CD14-positive monocyte (primary cell): ENCODE results near the gene TXNDC17. TPM values are rescaled to one million over a fixed set of nuclear protein-coding genes. Genes with fewer than 3 reads are reported as not detected.

Experiments used
- DNase-seq, 3 donors: peaks; one replicate each; pipeline ENCODE4 v3.0.0-alpha.2; 2011 to 2022
- H2AFZ ChIP-seq: 2 replicates; pipeline ENCODE4 v1.6.0; 2012; ENCODE audit warnings: mild to moderate bottlenecking, low read depth, low read length, inconsistent platforms; ENCODE audit not compliant: insufficient read depth, poor library complexity, severe bottlenecking
- H3K27ac ChIP-seq, 2 donors: 1 replicate in 1 of 2; 2 replicates in 1 of 2; pipeline ENCODE4 v1.5.1; 2012 to 2013; ENCODE audit warnings: low read length in 2 of 2, control low read depth in 1 of 2, inconsistent platforms in 1 of 2, low read depth in 1 of 2, mild to moderate bottlenecking in 1 of 2
- H3K27me3 ChIP-seq, 2 donors: one replicate each; pipeline versions ENCODE4 v1.6.0 to v1.6.1; 2011 to 2013; ENCODE audit warnings: low read length in 2 of 2; ENCODE audit not compliant: control insufficient read depth in 2 of 2, insufficient read depth in 2 of 2
- H3K36me3 ChIP-seq, 2 donors: replicated peaks in 1 of 2; 1 replicate in 1 of 2; 2 replicates in 1 of 2; pipeline versions ENCODE4 v1.5.1 to v1.6.1; 2012 to 2013; ENCODE audit warnings: low read length in 2 of 2, control low read depth in 1 of 2, inconsistent platforms in 1 of 2, mild to moderate bottlenecking in 1 of 2; ENCODE audit not compliant: insufficient read depth in 2 of 2, control insufficient read depth in 1 of 2
- H3K4me1 ChIP-seq, 2 donors: 1 replicate in 1 of 2; 2 replicates in 1 of 2; pipeline versions ENCODE4 v1.5.1 to v1.6.1; 2012 to 2013; ENCODE audit warnings: low read length in 2 of 2, control low read depth in 1 of 2, inconsistent platforms in 1 of 2, mild to moderate bottlenecking in 1 of 2, moderate library complexity in 1 of 2; ENCODE audit not compliant: insufficient read depth in 2 of 2, control insufficient read depth in 1 of 2
- H3K4me2 ChIP-seq: replicated peaks from 2 replicates; pipeline ENCODE3; 2012; ENCODE audit warnings: low read length, moderate library complexity, mild to moderate bottlenecking; ENCODE audit not compliant: poor library complexity, severe bottlenecking; ENCODE audit errors: extremely low read depth
- H3K4me3 ChIP-seq, 3 experiments: fragments of 200-600 bp in 1 of 3; sonication (generic) in 1 of 3; replicated peaks in 1 of 3; 1 replicate in 2 of 3; 2 replicates in 1 of 3; pipeline ENCODE4 v1.5.1; 2011 to 2013; ENCODE audit warnings: low read length in 3 of 3, mild to moderate bottlenecking in 3 of 3, control low read depth in 2 of 3, low read depth in 2 of 3, inconsistent platforms in 1 of 3, moderate library complexity in 1 of 3
- H3K79me2 ChIP-seq: 2 replicates; pipeline ENCODE4 v1.6.0; 2012; ENCODE audit warnings: mild to moderate bottlenecking, control low read depth, inconsistent platforms, low read length, moderate library complexity; ENCODE audit not compliant: insufficient read depth
- H3K9ac ChIP-seq: 2 replicates; pipeline ENCODE4 v1.6.0; 2017; ENCODE audit warnings: low read length, mild to moderate bottlenecking; ENCODE audit not compliant: insufficient read depth, poor library complexity, severe bottlenecking
- H3K9me3 ChIP-seq, 2 donors: replicated peaks in 1 of 2; 1 replicate in 1 of 2; 2 replicates in 1 of 2; pipeline versions ENCODE4 v1.5.1 to v1.6.1; 2012 to 2013; ENCODE audit warnings: low read length in 2 of 2, control low read depth in 1 of 2; ENCODE audit not compliant: control insufficient read depth in 1 of 2, insufficient read depth in 1 of 2
- H4K20me1 ChIP-seq: 2 replicates; pipeline ENCODE4 v1.6.0; 2012; ENCODE audit warnings: mild to moderate bottlenecking, low read length, control low read depth, moderate library complexity; ENCODE audit not compliant: insufficient read depth
- H3K27ac Mint-ChIP-seq, 7 donors: one replicate each; pipeline ENCODE4 v1.8.0; 2020; ENCODE audit warnings: mild to moderate bottlenecking in 7 of 7, mixed read lengths in 7 of 7, moderate library complexity in 6 of 7, inconsistent platforms in 2 of 7
- H3K27me3 Mint-ChIP-seq, 3 donors: one replicate each; pipeline ENCODE4 v1.8.0; 2021 to 2022; ENCODE audit warnings: low read depth in 3 of 3, mild to moderate bottlenecking in 3 of 3, mixed read lengths in 3 of 3, moderate library complexity in 3 of 3, inconsistent platforms in 1 of 3
- H3K36me3 Mint-ChIP-seq, 2 donors: one replicate each; pipeline ENCODE4 v1.8.0; 2020; ENCODE audit warnings: mixed read lengths in 2 of 2, inconsistent platforms in 1 of 2, mild to moderate bottlenecking in 1 of 2
- H3K4me1 Mint-ChIP-seq: one replicate; pipeline ENCODE4 v1.8.0; 2020; ENCODE audit warnings: mild to moderate bottlenecking, mixed read lengths
- H3K4me3 Mint-ChIP-seq, 2 donors: one replicate each; pipeline ENCODE4 v1.8.0; 2020; ENCODE audit warnings: mild to moderate bottlenecking in 2 of 2, mixed read lengths in 2 of 2, moderate library complexity in 1 of 2
- H3K9me3 Mint-ChIP-seq, 7 donors: one replicate each; pipeline ENCODE4 v1.8.0; 2020 to 2022; ENCODE audit warnings: mixed read lengths in 7 of 7, mild to moderate bottlenecking in 6 of 7, moderate library complexity in 6 of 7, inconsistent platforms in 2 of 7
- WGBS: methylation state at CpG from one replicate; pipeline ENCODE4 v1.1.5; 2013; ENCODE audit warnings: missing lambda C conversion rate; ENCODE audit not compliant: insufficient coverage; 5-methylcytosine and 5-hydroxymethylcytosine counted together
- intact Hi-C, 2 donors: fragments of 100-400 bp; cut with micrococcal nuclease; formaldehyde crosslinking; loops; one replicate each; pipeline versions ENCODE4 v1.15.0 to v1.15.1; 2023
- polyA plus RNA-seq, 3 donors: library from polyadenylated mRNA; depleted of rRNA in 1 of 3; unstranded in 2 of 3; stranded (reverse) in 1 of 3; fragments of 300-500 nt in 2 of 3; fragments of >200 nt in 1 of 3; fragmentation: Illumina TruSeq in 2 of 3; gene quantifications; 1 replicate in 2 of 3; 2 replicates in 1 of 3; pipeline ENCODE4 v1.2.3, GENCODE V29; 2012 to 2021
- TF ChIP-seq, protein P1 (sequence below): fragments of 200-600 bp; IDR thresholded peaks from one replicate; pipeline ENCODE4 v1.8.0; 2022; ENCODE audit warnings: antibody characterized with exemption, mild to moderate bottlenecking

Gene TXNDC17
- polyA plus RNA-seq, 3 donors, result 88.8 to 357 (median 319) TPM

DNA sequence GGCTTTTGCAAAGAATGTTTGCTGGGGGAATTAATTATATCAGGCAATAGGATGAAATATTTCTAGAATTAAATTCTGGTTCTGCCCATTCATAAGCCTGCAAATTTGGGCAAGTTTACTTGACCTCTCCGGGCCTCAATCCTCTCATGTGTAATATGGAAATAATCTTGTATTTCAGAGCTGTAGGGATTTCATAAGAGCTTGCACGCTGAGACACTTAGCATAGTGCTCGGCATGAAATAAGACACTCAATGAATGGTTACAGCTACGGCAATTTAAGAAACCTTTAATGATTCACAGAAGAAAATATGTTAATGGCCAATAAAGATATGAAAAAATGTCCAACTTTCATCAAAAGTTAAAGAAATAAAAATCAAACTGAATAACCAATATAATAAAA, 43.9 kb upstream of the TXNDC17 start:
- Histone ChIP-seq H3K4me2 (no peak overlapping the region), H3K9ac (no peak overlapping the region), H2AFZ (no peak overlapping the region), H4K20me1 (no peaks in the 10 kb centered on the region), H3K27me3 (no peaks in the 10 kb centered on the region), H3K36me3 (peaks cover 26 to 54% of the 10 kb centered on the region in 2 donors), H3K27ac (no peak overlapping the region), H3K4me1 (peaks cover 30 to 38% of the 10 kb centered on the region in 2 donors), H3K9me3 (no peaks in the 10 kb centered on the region), H3K4me3 (no peak overlapping the region), H3K79me2 (no peaks in the 10 kb centered on the region)
- no peak overlapping the region for H3K4me3 Mint-ChIP-seq
- TF ChIP-seq, protein P1, sequence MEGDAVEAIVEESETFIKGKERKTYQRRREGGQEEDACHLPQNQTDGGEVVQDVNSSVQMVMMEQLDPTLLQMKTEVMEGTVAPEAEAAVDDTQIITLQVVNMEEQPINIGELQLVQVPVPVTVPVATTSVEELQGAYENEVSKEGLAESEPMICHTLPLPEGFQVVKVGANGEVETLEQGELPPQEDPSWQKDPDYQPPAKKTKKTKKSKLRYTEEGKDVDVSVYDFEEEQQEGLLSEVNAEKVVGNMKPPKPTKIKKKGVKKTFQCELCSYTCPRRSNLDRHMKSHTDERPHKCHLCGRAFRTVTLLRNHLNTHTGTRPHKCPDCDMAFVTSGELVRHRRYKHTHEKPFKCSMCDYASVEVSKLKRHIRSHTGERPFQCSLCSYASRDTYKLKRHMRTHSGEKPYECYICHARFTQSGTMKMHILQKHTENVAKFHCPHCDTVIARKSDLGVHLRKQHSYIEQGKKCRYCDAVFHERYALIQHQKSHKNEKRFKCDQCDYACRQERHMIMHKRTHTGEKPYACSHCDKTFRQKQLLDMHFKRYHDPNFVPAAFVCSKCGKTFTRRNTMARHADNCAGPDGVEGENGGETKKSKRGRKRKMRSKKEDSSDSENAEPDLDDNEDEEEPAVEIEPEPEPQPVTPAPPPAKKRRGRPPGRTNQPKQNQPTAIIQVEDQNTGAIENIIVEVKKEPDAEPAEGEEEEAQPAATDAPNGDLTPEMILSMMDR, result no peak
- no peaks in the 10 kb centered on the region for H3K9me3 Mint-ChIP-seq
- DNase-seq, result no peak
- H3K36me3 Mint-ChIP-seq, result peaks cover 51 to 63% of the 10 kb centered on the region in 2 donors
- WGBS, result no CpG with 5 or more reads among the region's 4 CpGs
- peak overlapping the region in 1 of 7 donors; percentile 18 for H3K27ac Mint-ChIP-seq
- H3K27me3 Mint-ChIP-seq, result peaks cover 0 to 1% (median 0%) of the 10 kb centered on the region in 3 donors
- H3K4me1 Mint-ChIP-seq, result peaks cover 40% of the 10 kb centered on the region
- intact Hi-C loops, result no loop called here

DNA sequence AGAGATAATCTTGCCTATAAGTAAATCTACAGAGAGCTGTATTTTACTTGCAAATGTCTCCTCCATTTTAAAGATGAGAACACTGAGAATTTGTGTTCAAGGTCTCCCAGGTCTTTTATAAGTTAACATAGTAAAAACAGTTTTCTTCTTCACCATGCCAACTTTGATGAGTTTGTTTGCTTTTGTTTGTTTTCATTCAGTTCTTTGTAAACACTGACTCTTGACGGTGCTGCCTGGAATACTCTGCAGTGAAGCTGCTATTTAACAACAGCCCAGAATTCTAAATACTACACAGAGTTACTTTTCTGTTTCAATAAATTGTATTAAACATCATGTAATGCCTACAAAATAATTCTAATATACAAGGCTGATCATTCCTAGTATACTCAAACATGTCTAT, 43.1 kb upstream of the TXNDC17 start:
- Mint-ChIP-seq H3K4me1 (peaks cover 40% of the 10 kb centered on the region), H3K27ac (peak overlapping the region; percentile 60 to 90 (median 77)), H3K4me3 (no peak overlapping the region), H3K9me3 (no peaks in the 10 kb centered on the region), H3K27me3 (peaks cover 0 to 2% (median 0%) of the 10 kb centered on the region in 3 donors), H3K36me3 (peaks cover 56 to 62% of the 10 kb centered on the region in 2 donors)
- Histone ChIP-seq H3K4me3 (peak overlapping the region in 1 of 3 experiments; percentile 39), H4K20me1 (no peaks in the 10 kb centered on the region), H3K27me3 (no peaks in the 10 kb centered on the region), H3K79me2 (no peaks in the 10 kb centered on the region), H3K9ac (no peak overlapping the region), H3K9me3 (no peaks in the 10 kb centered on the region), H3K4me1 (peaks cover 30 to 38% of the 10 kb centered on the region in 2 donors), H3K27ac (peak overlapping the region in 1 of 2 donors; percentile 72), H3K4me2 (peak overlapping the region; percentile 54), H2AFZ (no peak overlapping the region), H3K36me3 (peaks cover 26 to 54% of the 10 kb centered on the region in 2 donors)
- TF ChIP-seq, protein P1, result no peak
- WGBS, result no CpG with 5 or more reads among the region's 1 CpG
- intact Hi-C loops, result no loop called here
- no peak for DNase-seq
